MM.1S (cell line): ENCODE measurements around the gene DVL1.

Experiments
- CTCF ChIP-seq: fragments of 300-600 bp; sonication (generic); IDR thresholded peaks from 2 replicates; pipeline ENCODE4 v1.5.1; 2016; ENCODE audit warnings: antibody characterized with exemption, low read length, mixed read lengths
- EZH2 ChIP-seq: fragments of 300-600 bp; sonication (generic); optimal IDR thresholded peaks from 2 replicates; pipeline ENCODE3; 2017; ENCODE audit warnings: low read depth, mild to moderate bottlenecking, antibody characterized with exemption, low read length, mixed read lengths
- EZH2phosphoT487 ChIP-seq: fragments of 300-600 bp; sonication (generic); IDR thresholded peaks from 2 replicates; pipeline ENCODE4 v1.6.1; 2018; ENCODE audit warnings: antibody characterized with exemption, low read length

GRCh38 chr1:1342061-1342562 lies 7.1 kb downstream of the DVL1 start:
- TF ChIP-seq CTCF (no peak), EZH2 (no peak), EZH2phosphoT487 (no peak)
